Gastrocnemius medialis (tissue), 4 donors: ENCODE data around the gene TP63. TPM values are rescaled to one million over a fixed set of nuclear protein-coding genes. Genes with fewer than 3 reads are reported as not detected.

ENCODE experiments used
- ATAC-seq, 2 donors: fragments of 150-250 bp; one replicate each; pipeline ENCODE4 v1.9.1; 2016
- DNase-seq, 2 donors: peaks; one replicate each; pipeline ENCODE4 v3.0.0-alpha.2; 2019
- H3K27ac ChIP-seq, 4 donors: fragments of 200-600 bp; sonication (generic); 1 replicate in 1 of 4; 2 replicates in 3 of 4; pipeline ENCODE4 v1.5.1; 2016 to 2018; ENCODE audit warnings: mild to moderate bottlenecking in 2 of 4, moderate library complexity in 1 of 4
- H3K27me3 ChIP-seq, 3 donors: fragments of 200-600 bp; sonication (generic) in 2 of 3; 1 replicate in 1 of 3; 2 replicates in 2 of 3; pipeline versions ENCODE4 v1.5.1 to v1.6.0; 2016 to 2019; ENCODE audit warnings: mild to moderate bottlenecking in 1 of 3, moderate library complexity in 1 of 3
- H3K36me3 ChIP-seq, 2 donors: fragments of 200-600 bp; sonication (generic) in 1 of 2; one replicate each; pipeline ENCODE4 v1.5.1; 2017 to 2018
- H3K4me1 ChIP-seq, 2 donors: fragments of 200-600 bp; sonication (generic) in 1 of 2; one replicate each; pipeline ENCODE4 v1.5.1; 2016 to 2017; ENCODE audit warnings: mild to moderate bottlenecking in 2 of 2
- H3K4me3 ChIP-seq, 4 donors: fragments of 200-600 bp; sonication (generic) in 3 of 4; 1 replicate in 1 of 4; 2 replicates in 3 of 4; pipeline ENCODE4 v1.5.1; 2016 to 2019; ENCODE audit warnings: mild to moderate bottlenecking in 2 of 4
- H3K9me3 ChIP-seq, 3 donors: fragments of 200-600 bp; sonication (generic) in 2 of 3; 1 replicate in 1 of 3; 2 replicates in 2 of 3; pipeline ENCODE4 v1.5.1; 2016 to 2019
- POLR2A ChIP-seq, 2 donors: fragments of 450-650 bp; IDR thresholded peaks; one replicate each; pipeline ENCODE4 v1.6.1; 2017; ENCODE audit warnings: antibody characterized with exemption in 2 of 2, mild to moderate bottlenecking in 2 of 2, moderate library complexity in 2 of 2
- in situ Hi-C, 4 donors: fragments of 200-750 bp; cut with MboI; loops; one replicate each; pipeline versions ENCODE4 v1.15.0 to v1.8.0; 2017; ENCODE audit warnings: low sequenced_read_pairs in 4 of 4
- intact Hi-C: fragments of 100-400 bp; cut with DNase I; formaldehyde crosslinking; loops from one replicate; pipeline ENCODE4 v1.15.1; 2023; ENCODE audit warnings: low total_unique reads
- microRNA counts, 2 donors: library from miRNA; unstranded; fragments of <30 nt; microRNA quantifications; one replicate each; lab custom pipeline; 2016
- microRNA-seq, 2 donors: library from miRNA; unstranded; fragments of <30 nt; microRNA quantifications; one replicate each; pipeline ENCODE4, GENCODE V29; 2016; ENCODE audit warnings: borderline replicate concordance in 2 of 2
- total RNA-seq, 4 donors: library from RNA; depleted of rRNA; stranded (reverse); fragments of >200 nt; gene quantifications; one replicate each; pipeline versions ENCODE4 v1.1.0 to v1.2.3, GENCODE V29; 2016
- TF ChIP-seq, protein P1 (sequence below), 5 experiments: fragments of 450-650 bp in 3 of 5; fragments of 200-600 bp in 2 of 5; sonication (generic) in 2 of 5; IDR thresholded peaks in 4 of 5; conservative IDR thresholded peaks in 1 of 5; 1 replicate in 4 of 5; 2 replicates in 1 of 5; pipeline ENCODE4 v1.5.1; 2016 to 2019; ENCODE audit warnings: antibody characterized with exemption in 5 of 5, mild to moderate bottlenecking in 3 of 5, moderate library complexity in 3 of 5

Gene TP63
- total RNA-seq, 4 donors from 2014 or later = 5.2 to 38.8 (median 25.8) TPM

- no peak for TF ChIP-seq POLR2A (IDR thresholded peaks at IDR 0.05)
- TF ChIP-seq, protein P1, sequence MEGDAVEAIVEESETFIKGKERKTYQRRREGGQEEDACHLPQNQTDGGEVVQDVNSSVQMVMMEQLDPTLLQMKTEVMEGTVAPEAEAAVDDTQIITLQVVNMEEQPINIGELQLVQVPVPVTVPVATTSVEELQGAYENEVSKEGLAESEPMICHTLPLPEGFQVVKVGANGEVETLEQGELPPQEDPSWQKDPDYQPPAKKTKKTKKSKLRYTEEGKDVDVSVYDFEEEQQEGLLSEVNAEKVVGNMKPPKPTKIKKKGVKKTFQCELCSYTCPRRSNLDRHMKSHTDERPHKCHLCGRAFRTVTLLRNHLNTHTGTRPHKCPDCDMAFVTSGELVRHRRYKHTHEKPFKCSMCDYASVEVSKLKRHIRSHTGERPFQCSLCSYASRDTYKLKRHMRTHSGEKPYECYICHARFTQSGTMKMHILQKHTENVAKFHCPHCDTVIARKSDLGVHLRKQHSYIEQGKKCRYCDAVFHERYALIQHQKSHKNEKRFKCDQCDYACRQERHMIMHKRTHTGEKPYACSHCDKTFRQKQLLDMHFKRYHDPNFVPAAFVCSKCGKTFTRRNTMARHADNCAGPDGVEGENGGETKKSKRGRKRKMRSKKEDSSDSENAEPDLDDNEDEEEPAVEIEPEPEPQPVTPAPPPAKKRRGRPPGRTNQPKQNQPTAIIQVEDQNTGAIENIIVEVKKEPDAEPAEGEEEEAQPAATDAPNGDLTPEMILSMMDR (IDR thresholded peaks at IDR 0.05 in 4 of 5, conservative IDR thresholded peaks at IDR 0.05 in 1 of 5) = no peak
- no peak overlapping the region for H3K27ac ChIP-seq
- intact Hi-C loops = loop anchor here (10.0 kb wide), 1 partner anchor 337 kb away; no protein-coding TSS in a partner anchor
- H3K27me3 ChIP-seq = no peaks in the 10 kb centered on the region
- no peaks in the 10 kb centered on the region for H3K9me3 ChIP-seq
- no peak for DNase-seq
- no peak for ATAC-seq
- H3K4me3 ChIP-seq = no peak overlapping the region
- in situ Hi-C loops = loop anchor here in 3 of 4 donors (10.0 to 25.0 kb wide), 3 partner anchors 654 to 679 kb away; no protein-coding TSS in a partner anchor
- H3K36me3 ChIP-seq = no peaks in the 10 kb centered on the region
- H3K4me1 ChIP-seq = no peaks in the 10 kb centered on the region
Observed at GRCh38 chr3:189941679-189942078, 310.5 kb downstream of the TP63 start.

- no peak for TF ChIP-seq POLR2A (IDR thresholded peaks at IDR 0.05)
- TF ChIP-seq, protein P1 (IDR thresholded peaks at IDR 0.05 in 4 of 5, conservative IDR thresholded peaks at IDR 0.05 in 1 of 5) = no peak
- no peak for DNase-seq
- no peak overlapping the region for H3K27ac ChIP-seq
- no peak for ATAC-seq
- no peaks in the 10 kb centered on the region for H3K9me3 ChIP-seq
- H3K4me3 ChIP-seq = no peak overlapping the region
- peaks cover 0 to under 1% of the 10 kb centered on the region in 2 donors for H3K4me1 ChIP-seq
- in situ Hi-C loops (loop anchor here in 3 of 4 donors (10.0 to 25.0 kb wide), 3 partner anchors 656 to 681 kb away; no protein-coding TSS in a partner anchor), intact Hi-C loops (loop anchor here (1.0 to 10.0 kb wide), 2 partner anchors 42 to 338 kb away; no protein-coding TSS in a partner anchor)
- no peaks in the 10 kb centered on the region for H3K27me3 ChIP-seq
- no peaks in the 10 kb centered on the region for H3K36me3 ChIP-seq
Observed at GRCh38 chr3:189942948-189943347, 311.8 kb downstream of the TP63 start.

- TF ChIP-seq, protein P1 (IDR thresholded peaks at IDR 0.05 in 4 of 5, conservative IDR thresholded peaks at IDR 0.05 in 1 of 5) = no peak
- TF ChIP-seq POLR2A (IDR thresholded peaks at IDR 0.05) = no peak
- Histone ChIP-seq H3K36me3 (no peaks in the 10 kb centered on the region), H3K27me3 (no peaks in the 10 kb centered on the region), H3K27ac (no peak overlapping the region), H3K4me3 (no peak overlapping the region), H3K4me1 (peaks cover 5 to 9% of the 10 kb centered on the region in 2 donors), H3K9me3 (no peaks in the 10 kb centered on the region)
- no peak for ATAC-seq
- intact Hi-C loops = loop anchor here (5.0 to 10.0 kb wide), 2 partner anchors 257 to 340 kb away; no protein-coding TSS in a partner anchor
- in situ Hi-C loops = loop anchor here in 3 of 4 donors (10.0 to 25.0 kb wide), 3 partner anchors 657 to 682 kb away; no protein-coding TSS in a partner anchor
- no peak for DNase-seq
Observed at GRCh38 chr3:189944285-189945145, 313.3 kb downstream of the TP63 start.

DNA sequence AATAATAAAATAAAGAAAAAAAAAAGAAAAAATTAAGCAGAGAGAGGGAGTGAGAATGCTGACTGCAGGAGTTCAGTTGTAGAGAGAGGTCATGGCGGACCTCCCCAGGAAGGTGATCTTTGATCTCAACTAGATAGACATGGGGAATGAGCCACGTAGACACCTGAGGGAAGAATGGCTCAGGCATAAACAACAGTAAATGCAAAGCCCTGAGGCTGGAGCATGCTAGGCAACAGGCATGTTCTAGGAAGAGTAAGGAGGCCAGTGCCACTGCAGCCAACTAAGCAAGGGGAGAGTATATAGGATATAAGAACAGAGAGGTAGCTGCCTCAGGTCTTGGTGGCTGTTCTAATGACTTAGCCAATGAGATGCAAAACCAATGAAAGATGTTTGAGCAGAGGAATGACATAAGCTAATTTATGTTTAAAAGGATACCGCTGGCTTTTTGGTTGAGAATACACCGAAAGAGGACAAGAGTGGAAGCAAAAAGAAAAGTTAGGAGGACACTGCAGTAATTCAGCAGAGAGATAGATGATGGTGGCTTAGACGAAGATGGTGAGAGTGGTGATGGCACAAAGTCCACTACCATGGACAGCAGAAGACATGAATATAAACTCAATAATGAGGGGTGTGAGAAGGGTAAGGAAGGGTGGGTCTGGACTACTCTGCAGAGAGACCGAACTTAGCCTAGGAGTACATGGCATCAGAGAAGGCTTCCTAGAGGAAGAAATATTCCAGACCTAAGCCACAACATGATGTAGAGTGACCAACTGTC, 314.9 kb downstream of the TP63 start:
- no peak overlapping the region for H3K4me3 ChIP-seq
- no peak overlapping the region for H3K27ac ChIP-seq
- H3K9me3 ChIP-seq = no peaks in the 10 kb centered on the region
- H3K4me1 ChIP-seq = peaks cover 5 to 9% of the 10 kb centered on the region in 2 donors
- intact Hi-C loops = loop anchor here (5.0 to 10.0 kb wide), 2 partner anchors 259 to 341 kb away; no protein-coding TSS in a partner anchor
- DNase-seq (no peak), ATAC-seq (no peak)
- TF ChIP-seq, protein P1 (IDR thresholded peaks at IDR 0.05 in 4 of 5, conservative IDR thresholded peaks at IDR 0.05 in 1 of 5) = no peak
- no peak for TF ChIP-seq POLR2A (IDR thresholded peaks at IDR 0.05)
- H3K36me3 ChIP-seq = no peaks in the 10 kb centered on the region
- in situ Hi-C loops = loop anchor here in 3 of 4 donors (10.0 to 25.0 kb wide), 3 partner anchors 659 to 684 kb away; no protein-coding TSS in a partner anchor
- no peaks in the 10 kb centered on the region for H3K27me3 ChIP-seq

MicroRNAs within 50 kb of the gene (microRNA counts, 767-probe panel; counts per million panel counts)
- microRNA hsa-miR-944 (lab: Ali Mortazavi, UCI) = 356 to 448 counts per million in 2 donors

Small RNA genes lying within 50 kb of the gene (microRNA-seq; reads per million reads assigned to microRNA genes)
- 112 to 159 reads per million in 2 donors for gene MIR944
